Measurements from ENCODE around the gene C17orf75.

Gene C17orf75

DNA sequence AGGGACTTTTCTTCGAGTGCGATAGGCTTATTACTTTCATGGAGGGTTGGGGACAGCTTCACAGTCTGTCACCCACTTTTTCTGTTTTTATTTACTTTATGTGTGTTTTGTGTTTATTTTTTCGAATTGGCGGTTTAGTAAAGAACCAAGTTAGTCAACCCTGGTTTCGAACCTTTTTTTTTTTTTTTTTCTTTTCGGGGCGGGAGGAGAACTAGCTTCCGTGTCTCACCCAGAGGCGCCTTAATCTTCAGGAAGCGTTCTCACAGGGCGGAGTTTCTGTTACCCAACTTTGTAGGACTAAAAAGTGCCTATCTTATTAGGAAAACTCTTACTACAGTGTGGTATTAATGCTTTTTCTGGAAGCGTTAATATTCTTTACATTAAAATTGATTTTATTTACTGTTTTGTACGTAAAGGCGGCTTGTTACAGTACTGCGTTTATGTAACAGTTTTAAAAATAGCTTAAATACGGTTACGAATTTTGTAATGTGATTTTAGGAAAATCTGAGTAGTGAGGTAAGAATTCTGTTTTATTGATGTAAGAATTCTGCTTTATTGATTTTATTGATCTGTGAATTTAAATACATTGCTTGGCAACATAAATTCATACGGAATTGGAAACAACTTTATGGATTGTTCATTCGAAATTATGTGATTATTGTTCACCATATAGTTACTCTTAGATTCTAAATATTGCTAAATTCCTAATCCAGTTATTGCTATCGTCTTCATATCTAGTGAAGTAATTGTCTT lies 8.9 kb upstream of the C17orf75 start:
- Histone ChIP-seq H3K27me3 (ENCODE audit: insufficient read depth, poor library complexity, severe bottlenecking) (no peaks in the 10 kb centered on the region), H3K27ac (ENCODE audit: poor library complexity, severe bottlenecking) (peak overlapping the region; percentile 82), H3K36me3 (ENCODE audit: low read depth) (peaks cover 48% of the 10 kb centered on the region), H3K9me3 (ENCODE audit: severe bottlenecking) (no peaks in the 10 kb centered on the region), H3K4me1 (ENCODE audit: insufficient read depth, poor library complexity, severe bottlenecking) (peaks cover 32% of the 10 kb centered on the region), H3K4me3 (ENCODE audit: severe bottlenecking) (peak overlapping the region; percentile 85)
- ATAC-seq (ENCODE audit: low read depth) (no peak), DNase-seq (ENCODE audit: low spot score) (no peak)
- TF ChIP-seq, protein P1, sequence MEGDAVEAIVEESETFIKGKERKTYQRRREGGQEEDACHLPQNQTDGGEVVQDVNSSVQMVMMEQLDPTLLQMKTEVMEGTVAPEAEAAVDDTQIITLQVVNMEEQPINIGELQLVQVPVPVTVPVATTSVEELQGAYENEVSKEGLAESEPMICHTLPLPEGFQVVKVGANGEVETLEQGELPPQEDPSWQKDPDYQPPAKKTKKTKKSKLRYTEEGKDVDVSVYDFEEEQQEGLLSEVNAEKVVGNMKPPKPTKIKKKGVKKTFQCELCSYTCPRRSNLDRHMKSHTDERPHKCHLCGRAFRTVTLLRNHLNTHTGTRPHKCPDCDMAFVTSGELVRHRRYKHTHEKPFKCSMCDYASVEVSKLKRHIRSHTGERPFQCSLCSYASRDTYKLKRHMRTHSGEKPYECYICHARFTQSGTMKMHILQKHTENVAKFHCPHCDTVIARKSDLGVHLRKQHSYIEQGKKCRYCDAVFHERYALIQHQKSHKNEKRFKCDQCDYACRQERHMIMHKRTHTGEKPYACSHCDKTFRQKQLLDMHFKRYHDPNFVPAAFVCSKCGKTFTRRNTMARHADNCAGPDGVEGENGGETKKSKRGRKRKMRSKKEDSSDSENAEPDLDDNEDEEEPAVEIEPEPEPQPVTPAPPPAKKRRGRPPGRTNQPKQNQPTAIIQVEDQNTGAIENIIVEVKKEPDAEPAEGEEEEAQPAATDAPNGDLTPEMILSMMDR (IDR thresholded peaks at IDR 0.05; ENCODE audit: poor library complexity, severe bottlenecking), result no peak

DNA sequence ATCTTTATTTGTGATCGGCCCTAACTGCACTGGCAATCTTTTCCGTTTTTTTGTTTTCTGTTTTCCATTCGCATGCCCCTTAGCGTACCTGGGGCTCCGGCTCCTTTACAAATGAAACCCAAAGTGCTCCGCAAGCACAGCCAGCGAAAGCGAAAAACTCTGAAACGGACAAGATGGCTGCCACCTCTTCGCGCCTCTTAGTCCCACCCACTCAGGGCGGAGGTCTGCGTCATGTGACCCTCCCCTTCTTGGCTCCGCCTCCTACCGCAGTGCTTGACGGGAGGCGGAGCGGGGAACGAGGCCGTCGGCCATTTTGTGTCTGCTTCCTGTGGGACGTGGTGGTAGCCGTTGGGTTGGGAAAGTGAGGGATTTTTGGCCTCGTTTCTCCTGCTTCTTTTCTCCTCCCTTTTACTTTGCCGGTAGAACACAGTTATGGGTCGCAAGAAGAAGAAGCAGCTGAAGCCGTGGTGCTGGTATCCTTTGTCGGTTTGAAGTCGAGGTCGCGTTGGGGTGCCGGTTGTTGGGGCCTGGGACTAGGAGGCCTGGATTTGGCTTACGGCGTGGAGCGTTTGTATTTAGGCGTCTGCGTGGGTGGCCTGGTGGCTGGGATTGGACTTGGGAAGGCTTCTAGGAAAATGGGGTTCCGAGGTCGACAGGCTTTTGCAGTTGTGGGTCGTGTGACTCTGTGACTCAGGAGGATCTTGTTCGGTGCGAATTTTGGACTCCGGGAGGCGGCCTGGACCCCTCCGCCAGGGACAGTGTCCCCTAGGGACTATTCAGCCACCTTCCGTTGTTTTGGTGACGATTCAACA lies 8.1 kb upstream of the C17orf75 start, which contains the start of gene ZNF207:
ZNF207 (plus strand) TSS at position 304 of the 812 bp plus-strand sequence; CDS start at position 433, 129 bp downstream.
- peaks cover 40% of the 10 kb centered on the region for H3K36me3 ChIP-seq (ENCODE audit: low read depth)
- H3K4me1 ChIP-seq (ENCODE audit: insufficient read depth, poor library complexity, severe bottlenecking), result peaks cover 24% of the 10 kb centered on the region
- peak; percentile 93 for ATAC-seq (ENCODE audit: low read depth)
- H3K27ac ChIP-seq (ENCODE audit: poor library complexity, severe bottlenecking), result peak within 1 kb of the TSS; percentile 82
- TF ChIP-seq, protein P1 (IDR thresholded peaks at IDR 0.05; ENCODE audit: poor library complexity, severe bottlenecking), result no peak
- H3K4me3 ChIP-seq (ENCODE audit: severe bottlenecking), result peak within 1 kb of the TSS; percentile 85
- DNase-seq (ENCODE audit: low spot score), result peak; percentile 93
- H3K9me3 ChIP-seq (ENCODE audit: severe bottlenecking), result no peaks in the 10 kb centered on the region
- no peaks in the 10 kb centered on the region for H3K27me3 ChIP-seq (ENCODE audit: insufficient read depth, poor library complexity, severe bottlenecking)

DNA sequence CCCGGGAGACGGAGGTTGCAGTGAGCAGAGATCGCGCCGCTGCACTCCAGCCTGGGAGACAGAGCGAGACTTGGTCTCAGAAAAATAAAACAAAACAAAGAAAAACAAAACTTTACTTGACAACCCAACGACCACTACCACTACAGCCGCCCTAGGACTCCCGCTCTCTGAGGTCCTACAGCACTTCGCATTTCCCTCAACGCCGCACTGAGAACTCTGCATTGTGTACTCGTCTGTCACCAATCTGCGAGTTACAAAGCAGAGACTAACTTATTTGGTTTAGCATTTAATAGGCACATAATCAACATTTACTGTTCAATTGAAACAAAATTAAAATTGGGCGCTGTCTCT lies 7.5 kb upstream of the C17orf75 start:
- H3K9me3 ChIP-seq (ENCODE audit: severe bottlenecking), result no peaks in the 10 kb centered on the region
- ATAC-seq (ENCODE audit: low read depth) (no peak), DNase-seq (ENCODE audit: low spot score) (no peak)
- peaks cover 34% of the 10 kb centered on the region for H3K36me3 ChIP-seq (ENCODE audit: low read depth)
- TF ChIP-seq, protein P1 (IDR thresholded peaks at IDR 0.05; ENCODE audit: poor library complexity, severe bottlenecking), result no peak
- H3K4me1 ChIP-seq (ENCODE audit: insufficient read depth, poor library complexity, severe bottlenecking), result peaks cover 19% of the 10 kb centered on the region
- H3K4me3 ChIP-seq (ENCODE audit: severe bottlenecking), result peak overlapping the region; percentile 85
- H3K27ac ChIP-seq (ENCODE audit: poor library complexity, severe bottlenecking), result peak overlapping the region; percentile 82
- H3K27me3 ChIP-seq (ENCODE audit: insufficient read depth, poor library complexity, severe bottlenecking), result no peaks in the 10 kb centered on the region

DNA sequence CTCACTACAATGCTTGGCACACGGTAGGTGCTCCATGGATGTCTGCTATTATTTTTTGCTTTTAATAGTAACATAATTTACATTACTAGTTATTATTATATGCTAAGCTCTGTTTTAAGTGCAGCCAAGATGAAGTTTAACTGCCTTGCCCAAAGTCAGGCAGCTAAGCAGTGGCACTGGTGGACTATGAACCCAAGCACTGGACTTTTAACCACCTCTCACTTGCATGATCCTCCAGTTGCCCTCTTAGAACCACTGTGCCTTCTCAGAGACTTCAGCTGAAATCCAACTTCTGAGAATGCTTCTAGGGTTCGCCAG lies 6.5 kb upstream of the C17orf75 start:
- peaks cover 26% of the 10 kb centered on the region for H3K36me3 ChIP-seq (ENCODE audit: low read depth)
- no peak for ATAC-seq (ENCODE audit: low read depth)
- no peaks in the 10 kb centered on the region for H3K27me3 ChIP-seq (ENCODE audit: insufficient read depth, poor library complexity, severe bottlenecking)
- no peaks in the 10 kb centered on the region for H3K9me3 ChIP-seq (ENCODE audit: severe bottlenecking)
- peaks cover 19% of the 10 kb centered on the region for H3K4me1 ChIP-seq (ENCODE audit: insufficient read depth, poor library complexity, severe bottlenecking)
- no peak overlapping the region for H3K27ac ChIP-seq (ENCODE audit: poor library complexity, severe bottlenecking)
- no peak for DNase-seq (ENCODE audit: low spot score)
- H3K4me3 ChIP-seq (ENCODE audit: severe bottlenecking), result no peak overlapping the region
- TF ChIP-seq, protein P1 (IDR thresholded peaks at IDR 0.05; ENCODE audit: poor library complexity, severe bottlenecking), result no peak

All from RWPE2 (cell line).